K562 (cell line): ENCODE data around the gene LGI4. TPM values are rescaled to one million over a fixed set of nuclear protein-coding genes. Genes with fewer than 3 reads are reported as not detected.

Source experiments
- ATF1 ChIP-seq, 2 experiments: fragments of 450-650 bp in 1 of 2; IDR thresholded peaks; 2 replicates each; pipeline ENCODE4 v1.6.1; 2016; ENCODE audit warnings: missing compliant biosample characterization in 1 of 2, missing genetic modification characterization in 1 of 2
- BCOR ChIP-seq: fragments of 450-650 bp; IDR thresholded peaks from 2 replicates; pipeline ENCODE4 v1.6.1; 2016
- CBX2 ChIP-seq: fragments of 200-600 bp; sonication (generic); IDR thresholded peaks from one replicate; pipeline ENCODE4 v1.6.1; 2012; ENCODE audit warnings: mild to moderate bottlenecking, low read length, inconsistent platforms; ENCODE audit not compliant: insufficient read depth, poor library complexity, severe bottlenecking
- CHD7 ChIP-seq: fragments of 200-600 bp; sonication (generic); IDR thresholded peaks from one replicate; pipeline ENCODE4 v1.6.1; 2012; ENCODE audit warnings: mild to moderate bottlenecking, low read depth, low read length, inconsistent platforms
- ETV1 ChIP-seq: fragments of 450-650 bp; conservative IDR thresholded peaks from 2 replicates; pipeline ENCODE4 v1.6.1; 2016; ENCODE audit warnings: missing genetic modification characterization, control low read depth, low read depth, missing compliant biosample characterization
- FOS ChIP-seq: IDR thresholded peaks from 3 replicates; pipeline ENCODE4 v1.6.1; 2011; ENCODE audit not compliant: insufficient read length; ENCODE audit errors: extremely low read depth
- KLF16 ChIP-seq: IDR thresholded peaks from 2 replicates; pipeline ENCODE4 v1.6.1; 2016; ENCODE audit warnings: antibody characterized with exemption
- NCOA1 ChIP-seq: fragments of 450-650 bp; IDR thresholded peaks from 2 replicates; pipeline ENCODE4 v1.6.1; 2016; ENCODE audit warnings: low read depth
- NONO ChIP-seq, 2 experiments: fragments of 200-400 bp in 1 of 2; fragments of 450-650 bp in 1 of 2; formaldehyde crosslinking in 1 of 2; IDR thresholded peaks; 2 replicates each; pipeline ENCODE4 v1.6.1; 2017; ENCODE audit warnings: low read depth in 2 of 2, mild to moderate bottlenecking in 2 of 2, moderate library complexity in 2 of 2, low read length in 1 of 2
- PRPF4 ChIP-seq: fragments of 200-400 bp; formaldehyde crosslinking; IDR thresholded peaks from one replicate; pipeline ENCODE4 v1.6.1; 2017; ENCODE audit warnings: low read length, low read depth, mild to moderate bottlenecking; ENCODE audit not compliant: insufficient read depth, poor library complexity, severe bottlenecking
- RBFOX2 ChIP-seq: fragments of 200-400 bp; formaldehyde crosslinking; IDR thresholded peaks from 2 replicates; pipeline ENCODE4 v1.6.1; 2017; ENCODE audit warnings: low read depth, mild to moderate bottlenecking, low read length, moderate library complexity
- RBM34 ChIP-seq: fragments of 200-400 bp; formaldehyde crosslinking; IDR thresholded peaks from 2 replicates; pipeline ENCODE4 v1.6.1; 2018; ENCODE audit warnings: low read length, borderline replicate concordance; ENCODE audit not compliant: insufficient read depth
- SIN3A ChIP-seq, 2 experiments: fragments of 150-350 bp in 1 of 2; IDR thresholded peaks; 2 replicates each; pipeline ENCODE4 v1.6.1; 2011 to 2016; ENCODE audit warnings: borderline replicate concordance in 2 of 2, low read depth in 2 of 2, low read length in 2 of 2, mild to moderate bottlenecking in 2 of 2, moderate library complexity in 2 of 2; ENCODE audit not compliant: control insufficient read depth in 1 of 2
- STAT5A ChIP-seq: IDR thresholded peaks from 2 replicates; pipeline ENCODE4 v1.6.1; 2012; ENCODE audit warnings: low read length, inconsistent platforms, borderline replicate concordance
- ZNF224 ChIP-seq: sonication (generic); formaldehyde crosslinking; IDR thresholded peaks from 2 replicates; pipeline ENCODE4 v1.8.0; 2022; ENCODE audit warnings: mild to moderate bottlenecking, missing genetic modification reagents
- ZNF696 ChIP-seq: fragments of 250-450 bp; sonication (Bioruptor Pico); conservative IDR thresholded peaks from 2 replicates; pipeline ENCODE4 v1.4.0; 2020; ENCODE audit warnings: mild to moderate bottlenecking, moderate library complexity
- polyA plus RNA-seq, 8 experiments: library from polyadenylated mRNA; depleted of rRNA in 4 of 8; stranded (reverse) in 5 of 8; unstranded in 3 of 8; fragments of >200 nt; fragmentation: Nextera tagmentation in 2 of 8; fragmentation: Illumina TruSeq in 1 of 8; extraction: Ambion mirVana in 2 of 8; extraction: Trizol in 1 of 8; gene quantifications; 2 replicates each; pipeline versions ENCODE4 v1.2.1 to v1.2.3, GENCODE V29; 2011 to 2014; ENCODE audit warnings: inconsistent platforms in 1 of 8, missing spikeins in 1 of 8
- total RNA-seq, 7 experiments: library from RNA; depleted of rRNA in 6 of 7; stranded (reverse); fragments of >200 nt in 6 of 7; fragmentation: Illumina TruSeq in 2 of 7; extraction: Trizol in 2 of 7; gene quantifications; 2 replicates each; pipeline versions ENCODE4 v1.2.1 to v1.2.3, GENCODE V29; 2011 to 2021; ENCODE audit warnings: low replicate concordance in 1 of 7

LGI4 gene
- total and polyA plus RNA-seq, 9 of the 15 experiments (the other 6 are each of a cell fraction or from before 2014, with no cell fraction given) = 0.14 to 0.30 (median 0.24) TPM; not detected in 4

- no peak for TF ChIP-seq CHD7
- TF ChIP-seq ZNF696 (CRISPR knock-in tag) = peak; percentile 86
- TF ChIP-seq STAT5A = peak; percentile 95
- TF ChIP-seq FOS = no peak
- no peak for TF ChIP-seq NONO (IDR thresholded peaks at IDR 0.05; ENCODE audit: low read depth in 2 of 2, low read length in 1 of 2)
- TF ChIP-seq SIN3A (IDR thresholded peaks at IDR 0.05; ENCODE audit: borderline replicate concordance in 2 of 2, control insufficient read depth in 1 of 2, low read depth in 2 of 2, low read length in 2 of 2) = no peak
- peak; percentile 90 for TF ChIP-seq BCOR
- no peak for TF ChIP-seq PRPF4
- no peak for TF ChIP-seq NCOA1
- TF ChIP-seq CBX2 = no peak
- no peak for TF ChIP-seq RBM34
- no peak for TF ChIP-seq KLF16
- TF ChIP-seq RBFOX2 = no peak
- peak; percentile 36; the same call in 1 of the 2 replicates for TF ChIP-seq ETV1 (tag)
- no peak for TF ChIP-seq ATF1 (CRISPR knock-in tag; IDR thresholded peaks at IDR 0.05)
- TF ChIP-seq ATF1 (tag; IDR thresholded peaks at IDR 0.05) = peak; percentile 28; the same call in 1 of the 2 replicates
- no peak for TF ChIP-seq ZNF224 (CRISPR knock-in tag)
These were observed 30.6 kb upstream of the LGI4 start (continued) for GRCh38 chr19:35165200-35166058.
